ENCODE results near the gene HS3ST3A1. TPM values are rescaled to one million over a fixed set of nuclear protein-coding genes. Genes with fewer than 3 reads are reported as not detected.

Gene HS3ST3A1
- total RNA-seq, 1 donor from 2014 or later: 4.1 TPM

GRCh38 chr17:13594762-13595598 lies 6.7 kb downstream of the HS3ST3A1 start:
- peaks cover 7% of the 10 kb centered on the region for H3K4me1 Mint-ChIP-seq (ENCODE audit: low read depth)
- H3K9me3 Mint-ChIP-seq: no peaks in the 10 kb centered on the region
- H3K36me3 Mint-ChIP-seq (ENCODE audit: low read depth): no peaks in the 10 kb centered on the region
- H3K27me3 Mint-ChIP-seq (ENCODE audit: insufficient read depth): peaks cover 44% of the 10 kb centered on the region
- H3K4me3 Mint-ChIP-seq: no peak overlapping the region
- intact Hi-C loops (cut with micrococcal nuclease): loop anchor here (1.0 to 10.0 kb wide), 7 partner anchors 260 to 1620 kb away; no protein-coding TSS in a partner anchor
- peak; percentile 68 for DNase-seq (ENCODE audit: low spot score)
- no peak overlapping the region for H3K27ac Mint-ChIP-seq

- Mint-ChIP-seq H3K9me3 (no peaks in the 10 kb centered on the region), H3K27me3 (ENCODE audit: insufficient read depth) (peaks cover 37% of the 10 kb centered on the region), H3K4me3 (no peak overlapping the region), H3K27ac (no peak overlapping the region), H3K4me1 (ENCODE audit: low read depth) (peaks cover 7% of the 10 kb centered on the region), H3K36me3 (ENCODE audit: low read depth) (no peaks in the 10 kb centered on the region)
- DNase-seq (ENCODE audit: low spot score): no peak
- intact Hi-C loops (cut with micrococcal nuclease): loop anchor here (10.0 kb wide), 4 partner anchors 260 to 1620 kb away; no protein-coding TSS in a partner anchor
Measured at GRCh38 chr17:13594310-13594709, 7.4 kb downstream of the HS3ST3A1 start.

GRCh38 chr17:13593757-13594156 lies 8.0 kb downstream of the HS3ST3A1 start:
- Mint-ChIP-seq H3K4me1 (ENCODE audit: low read depth) (peaks cover 7% of the 10 kb centered on the region), H3K27ac (no peak overlapping the region)

GRCh38 chr17:13593021-13593751 lies 8.5 kb downstream of the HS3ST3A1 start:
- H3K4me3 Mint-ChIP-seq: no peak overlapping the region
- H3K9me3 Mint-ChIP-seq: no peaks in the 10 kb centered on the region
- no peaks in the 10 kb centered on the region for H3K36me3 Mint-ChIP-seq (ENCODE audit: low read depth)
- peaks cover 27% of the 10 kb centered on the region for H3K27me3 Mint-ChIP-seq (ENCODE audit: insufficient read depth)
- no peak for DNase-seq (ENCODE audit: low spot score)
- intact Hi-C loops (cut with micrococcal nuclease): loop anchor here (10.0 kb wide), 4 partner anchors 258 to 1622 kb away; no protein-coding TSS in a partner anchor
- H3K4me1 Mint-ChIP-seq (ENCODE audit: low read depth): peaks cover 7% of the 10 kb centered on the region
- H3K27ac Mint-ChIP-seq: no peak overlapping the region

More at GRCh38 chr17:13593757-13594156, 8.0 kb downstream of the HS3ST3A1 start:
- no peak for DNase-seq (ENCODE audit: low spot score)
- H3K27me3 Mint-ChIP-seq (ENCODE audit: insufficient read depth): peaks cover 32% of the 10 kb centered on the region
- no peak overlapping the region for H3K4me3 Mint-ChIP-seq
- H3K36me3 Mint-ChIP-seq (ENCODE audit: low read depth): no peaks in the 10 kb centered on the region
- intact Hi-C loops (cut with micrococcal nuclease): loop anchor here (10.0 kb wide), 4 partner anchors 259 to 1621 kb away; no protein-coding TSS in a partner anchor
- H3K9me3 Mint-ChIP-seq: no peaks in the 10 kb centered on the region

GRCh38 chr17:13592427-13592826 lies 9.3 kb downstream of the HS3ST3A1 start:
- Mint-ChIP-seq H3K36me3 (ENCODE audit: low read depth) (no peaks in the 10 kb centered on the region), H3K4me3 (no peak overlapping the region), H3K27me3 (ENCODE audit: insufficient read depth) (peaks cover 21% of the 10 kb centered on the region), H3K4me1 (ENCODE audit: low read depth) (peaks cover 7% of the 10 kb centered on the region), H3K9me3 (no peaks in the 10 kb centered on the region), H3K27ac (no peak overlapping the region)
- no peak for DNase-seq (ENCODE audit: low spot score)
- intact Hi-C loops (cut with micrococcal nuclease): loop anchor here (10.0 kb wide), 4 partner anchors 258 to 1622 kb away; no protein-coding TSS in a partner anchor

GRCh38 chr17:13590441-13590840 lies 11.3 kb downstream of the HS3ST3A1 start:
- peaks cover 7% of the 10 kb centered on the region for H3K4me1 Mint-ChIP-seq (ENCODE audit: low read depth)
- peaks cover 13% of the 10 kb centered on the region for H3K27me3 Mint-ChIP-seq (ENCODE audit: insufficient read depth)
- no peaks in the 10 kb centered on the region for H3K36me3 Mint-ChIP-seq (ENCODE audit: low read depth)
- no peak overlapping the region for H3K4me3 Mint-ChIP-seq
- intact Hi-C loops (cut with micrococcal nuclease): loop anchor here (10.0 kb wide), 4 partner anchors 256 to 1624 kb away; no protein-coding TSS in a partner anchor
- no peaks in the 10 kb centered on the region for H3K9me3 Mint-ChIP-seq
- H3K27ac Mint-ChIP-seq: no peak overlapping the region
- no peak for DNase-seq (ENCODE audit: low spot score)

GRCh38 chr17:13589658-13590057 lies 12.1 kb downstream of the HS3ST3A1 start:
- H3K36me3 Mint-ChIP-seq (ENCODE audit: low read depth): no peaks in the 10 kb centered on the region
- H3K27me3 Mint-ChIP-seq (ENCODE audit: insufficient read depth): peaks cover 7% of the 10 kb centered on the region
- intact Hi-C loops (cut with micrococcal nuclease): loop anchor here (10.0 kb wide), 4 partner anchors 255 to 1625 kb away; no protein-coding TSS in a partner anchor
- H3K4me1 Mint-ChIP-seq (ENCODE audit: low read depth): peaks cover 2% of the 10 kb centered on the region
- no peak for DNase-seq (ENCODE audit: low spot score)
- H3K4me3 Mint-ChIP-seq: no peak overlapping the region
- H3K9me3 Mint-ChIP-seq: no peaks in the 10 kb centered on the region
- H3K27ac Mint-ChIP-seq: no peak overlapping the region

- Mint-ChIP-seq H3K36me3 (ENCODE audit: low read depth) (no peaks in the 10 kb centered on the region), H3K27me3 (ENCODE audit: insufficient read depth) (peaks cover 7% of the 10 kb centered on the region), H3K27ac (no peak overlapping the region), H3K9me3 (no peaks in the 10 kb centered on the region), H3K4me3 (no peak overlapping the region), H3K4me1 (ENCODE audit: low read depth) (no peaks in the 10 kb centered on the region)
- intact Hi-C loops (cut with micrococcal nuclease): no loop called here
- DNase-seq (ENCODE audit: low spot score): no peak
Measured at GRCh38 chr17:13587487-13588338, 14.0 kb downstream of the HS3ST3A1 start.

- Mint-ChIP-seq H3K36me3 (ENCODE audit: low read depth) (no peaks in the 10 kb centered on the region), H3K27ac (no peak overlapping the region), H3K9me3 (no peaks in the 10 kb centered on the region), H3K4me1 (ENCODE audit: low read depth) (no peaks in the 10 kb centered on the region), H3K27me3 (ENCODE audit: insufficient read depth) (no peaks in the 10 kb centered on the region), H3K4me3 (no peak overlapping the region)
- DNase-seq (ENCODE audit: low spot score): no peak
- intact Hi-C loops (cut with micrococcal nuclease): no loop called here
Measured at GRCh38 chr17:13584701-13585080, 17.0 kb downstream of the HS3ST3A1 start.

- Mint-ChIP-seq H3K27me3 (ENCODE audit: insufficient read depth) (no peaks in the 10 kb centered on the region), H3K4me1 (ENCODE audit: low read depth) (no peaks in the 10 kb centered on the region), H3K4me3 (no peak overlapping the region), H3K36me3 (ENCODE audit: low read depth) (no peaks in the 10 kb centered on the region), H3K9me3 (no peaks in the 10 kb centered on the region), H3K27ac (no peak overlapping the region)
- no peak for DNase-seq (ENCODE audit: low spot score)
- intact Hi-C loops (cut with micrococcal nuclease): no loop called here
Measured at GRCh38 chr17:13583996-13584700, 17.6 kb downstream of the HS3ST3A1 start.

- Mint-ChIP-seq H3K27me3 (ENCODE audit: insufficient read depth) (no peaks in the 10 kb centered on the region), H3K27ac (no peak overlapping the region), H3K4me1 (ENCODE audit: low read depth) (no peaks in the 10 kb centered on the region), H3K9me3 (no peaks in the 10 kb centered on the region), H3K36me3 (ENCODE audit: low read depth) (no peaks in the 10 kb centered on the region), H3K4me3 (no peak overlapping the region)
- intact Hi-C loops (cut with micrococcal nuclease): no loop called here
- DNase-seq (ENCODE audit: low spot score): no peak
Measured at GRCh38 chr17:13582776-13583547, 18.8 kb downstream of the HS3ST3A1 start.

Data from activated T-helper 1 cell treated with anti-CD3 and anti-CD28 coated beads, Interleukin-12 subunit alpha, Interleukin-12 subunit beta, Interleukin-2, Interleukin-4 antibody, amounts not matched to agents 30 ng/mL and 10 ng/mL and 1 ng/mL, durations not matched to agents 14 hours and 24 hours and 36 hours (primary cell).